Measurements from ENCODE around the gene ADGRA3.

ADGRA3 gene

GRCh38 chr4:22496165-22496813 is 19.6 kb downstream of the ADGRA3 start:
- Histone ChIP-seq H3K4me3 (ENCODE audit: low read depth in 1 of 5, low read length in 5 of 5) (no peak overlapping the region), H3K9ac (ENCODE audit: low read length in 5 of 5) (no peak overlapping the region), H3K4me1 (ENCODE audit: control insufficient read depth in 5 of 5, insufficient read depth in 5 of 5, low read length in 5 of 5) (peaks cover 0 to 10% (median 7%) of the 10 kb centered on the region in 5 donors), H3K27ac (ENCODE audit: low read depth, low read length) (no peak overlapping the region), H3K9me3 (ENCODE audit: control insufficient read depth in 5 of 5, low read length in 5 of 5) (no peaks in the 10 kb centered on the region), H3K27me3 (ENCODE audit: control insufficient read depth in 5 of 5, insufficient read depth in 4 of 5, low read length in 5 of 5) (no peaks in the 10 kb centered on the region), H3K36me3 (ENCODE audit: control insufficient read depth in 5 of 5, insufficient read depth in 5 of 5, low read length in 5 of 5) (no peaks in the 10 kb centered on the region)

- Histone ChIP-seq H3K4me3 (ENCODE audit: low read depth in 1 of 5, low read length in 5 of 5) (no peak overlapping the region), H3K9me3 (ENCODE audit: control insufficient read depth in 5 of 5, low read length in 5 of 5) (no peaks in the 10 kb centered on the region), H3K4me1 (ENCODE audit: control insufficient read depth in 5 of 5, insufficient read depth in 5 of 5, low read length in 5 of 5) (peaks cover 0 to 6% (median 3%) of the 10 kb centered on the region in 5 donors), H3K27me3 (ENCODE audit: control insufficient read depth in 5 of 5, insufficient read depth in 4 of 5, low read length in 5 of 5) (no peaks in the 10 kb centered on the region), H3K27ac (ENCODE audit: low read depth, low read length) (no peak overlapping the region), H3K9ac (ENCODE audit: low read length in 5 of 5) (no peak overlapping the region), H3K36me3 (ENCODE audit: control insufficient read depth in 5 of 5, insufficient read depth in 5 of 5, low read length in 5 of 5) (no peaks in the 10 kb centered on the region)
Observed at GRCh38 chr4:22493523-22493922, 22.3 kb downstream of the ADGRA3 start.

- Histone ChIP-seq H3K27ac (ENCODE audit: low read depth, low read length) (no peak overlapping the region), H3K4me3 (ENCODE audit: low read depth in 1 of 5, low read length in 5 of 5) (no peak overlapping the region), H3K9ac (ENCODE audit: low read length in 5 of 5) (no peak overlapping the region), H3K36me3 (ENCODE audit: control insufficient read depth in 5 of 5, insufficient read depth in 5 of 5, low read length in 5 of 5) (no peaks in the 10 kb centered on the region), H3K27me3 (ENCODE audit: control insufficient read depth in 5 of 5, insufficient read depth in 4 of 5, low read length in 5 of 5) (no peaks in the 10 kb centered on the region), H3K9me3 (ENCODE audit: control insufficient read depth in 5 of 5, low read length in 5 of 5) (no peaks in the 10 kb centered on the region), H3K4me1 (ENCODE audit: control insufficient read depth in 5 of 5, insufficient read depth in 5 of 5, low read length in 5 of 5) (peaks cover 0 to 11% (median 3%) of the 10 kb centered on the region in 5 donors)
Observed at GRCh38 chr4:22492987-22493386, 22.9 kb downstream of the ADGRA3 start.

GRCh38 chr4:22491939-22492338 is 23.9 kb downstream of the ADGRA3 start:
- Histone ChIP-seq H3K9me3 (ENCODE audit: control insufficient read depth in 5 of 5, low read length in 5 of 5) (no peaks in the 10 kb centered on the region), H3K27me3 (ENCODE audit: control insufficient read depth in 5 of 5, insufficient read depth in 4 of 5, low read length in 5 of 5) (no peaks in the 10 kb centered on the region), H3K4me1 (ENCODE audit: control insufficient read depth in 5 of 5, insufficient read depth in 5 of 5, low read length in 5 of 5) (peaks cover 0 to 11% (median 3%) of the 10 kb centered on the region in 5 donors), H3K9ac (ENCODE audit: low read length in 5 of 5) (no peak overlapping the region), H3K4me3 (ENCODE audit: low read depth in 1 of 5, low read length in 5 of 5) (no peak overlapping the region), H3K36me3 (ENCODE audit: control insufficient read depth in 5 of 5, insufficient read depth in 5 of 5, low read length in 5 of 5) (no peaks in the 10 kb centered on the region), H3K27ac (ENCODE audit: low read depth, low read length) (no peak overlapping the region)

GRCh38 chr4:22490718-22491315 is 25.0 kb downstream of the ADGRA3 start:
- Histone ChIP-seq H3K9ac (ENCODE audit: low read length in 5 of 5) (no peak overlapping the region), H3K4me3 (ENCODE audit: low read depth in 1 of 5, low read length in 5 of 5) (no peak overlapping the region), H3K27me3 (ENCODE audit: control insufficient read depth in 5 of 5, insufficient read depth in 4 of 5, low read length in 5 of 5) (no peaks in the 10 kb centered on the region), H3K36me3 (ENCODE audit: control insufficient read depth in 5 of 5, insufficient read depth in 5 of 5, low read length in 5 of 5) (no peaks in the 10 kb centered on the region), H3K27ac (ENCODE audit: low read depth, low read length) (no peak overlapping the region), H3K4me1 (ENCODE audit: control insufficient read depth in 5 of 5, insufficient read depth in 5 of 5, low read length in 5 of 5) (peaks cover 0 to 19% (median 3%) of the 10 kb centered on the region in 5 donors), H3K9me3 (ENCODE audit: control insufficient read depth in 5 of 5, low read length in 5 of 5) (no peaks in the 10 kb centered on the region)

- Histone ChIP-seq H3K4me1 (ENCODE audit: control insufficient read depth in 5 of 5, insufficient read depth in 5 of 5, low read length in 5 of 5) (peaks cover 0 to 20% (median 7%) of the 10 kb centered on the region in 5 donors), H3K9me3 (ENCODE audit: control insufficient read depth in 5 of 5, low read length in 5 of 5) (no peaks in the 10 kb centered on the region), H3K36me3 (ENCODE audit: control insufficient read depth in 5 of 5, insufficient read depth in 5 of 5, low read length in 5 of 5) (no peaks in the 10 kb centered on the region), H3K27ac (ENCODE audit: low read depth, low read length) (no peak overlapping the region), H3K4me3 (ENCODE audit: low read depth in 1 of 5, low read length in 5 of 5) (no peak overlapping the region), H3K27me3 (ENCODE audit: control insufficient read depth in 5 of 5, insufficient read depth in 4 of 5, low read length in 5 of 5) (no peaks in the 10 kb centered on the region), H3K9ac (ENCODE audit: low read length in 5 of 5) (no peak overlapping the region)
Observed at GRCh38 chr4:22488106-22488505, 27.8 kb downstream of the ADGRA3 start.

GRCh38 chr4:22487328-22487727 is 28.5 kb downstream of the ADGRA3 start:
- H3K4me1 ChIP-seq (ENCODE audit: control insufficient read depth in 5 of 5, insufficient read depth in 5 of 5, low read length in 5 of 5) = peaks cover 0 to 20% (median 7%) of the 10 kb centered on the region in 5 donors
- H3K36me3 ChIP-seq (ENCODE audit: control insufficient read depth in 5 of 5, insufficient read depth in 5 of 5, low read length in 5 of 5) = no peaks in the 10 kb centered on the region
- no peak overlapping the region for H3K27ac ChIP-seq (ENCODE audit: low read depth, low read length)
- H3K27me3 ChIP-seq (ENCODE audit: control insufficient read depth in 5 of 5, insufficient read depth in 4 of 5, low read length in 5 of 5) = no peaks in the 10 kb centered on the region
- no peak overlapping the region for H3K4me3 ChIP-seq (ENCODE audit: low read depth in 1 of 5, low read length in 5 of 5)
- no peak overlapping the region for H3K9ac ChIP-seq (ENCODE audit: low read length in 5 of 5)
- H3K9me3 ChIP-seq (ENCODE audit: control insufficient read depth in 5 of 5, low read length in 5 of 5) = no peaks in the 10 kb centered on the region

- Histone ChIP-seq H3K4me3 (ENCODE audit: low read depth in 1 of 5, low read length in 5 of 5) (no peak overlapping the region), H3K4me1 (ENCODE audit: control insufficient read depth in 5 of 5, insufficient read depth in 5 of 5, low read length in 5 of 5) (peaks cover 0 to 18% (median 7%) of the 10 kb centered on the region in 5 donors), H3K9me3 (ENCODE audit: control insufficient read depth in 5 of 5, low read length in 5 of 5) (no peaks in the 10 kb centered on the region), H3K9ac (ENCODE audit: low read length in 5 of 5) (no peak overlapping the region), H3K27ac (ENCODE audit: low read depth, low read length) (no peak overlapping the region), H3K27me3 (ENCODE audit: control insufficient read depth in 5 of 5, insufficient read depth in 4 of 5, low read length in 5 of 5) (no peaks in the 10 kb centered on the region), H3K36me3 (ENCODE audit: control insufficient read depth in 5 of 5, insufficient read depth in 5 of 5, low read length in 5 of 5) (no peaks in the 10 kb centered on the region)
Observed at GRCh38 chr4:22486276-22486675, 29.6 kb downstream of the ADGRA3 start.

GRCh38 chr4:22485737-22486136 is 30.1 kb downstream of the ADGRA3 start:
- H3K4me3 ChIP-seq (ENCODE audit: low read depth in 1 of 5, low read length in 5 of 5) = no peak overlapping the region
- peaks cover 0 to 18% (median 7%) of the 10 kb centered on the region in 5 donors for H3K4me1 ChIP-seq (ENCODE audit: control insufficient read depth in 5 of 5, insufficient read depth in 5 of 5, low read length in 5 of 5)
- no peak overlapping the region for H3K27ac ChIP-seq (ENCODE audit: low read depth, low read length)
- H3K9me3 ChIP-seq (ENCODE audit: control insufficient read depth in 5 of 5, low read length in 5 of 5) = no peaks in the 10 kb centered on the region
- H3K27me3 ChIP-seq (ENCODE audit: control insufficient read depth in 5 of 5, insufficient read depth in 4 of 5, low read length in 5 of 5) = no peaks in the 10 kb centered on the region
- no peaks in the 10 kb centered on the region for H3K36me3 ChIP-seq (ENCODE audit: control insufficient read depth in 5 of 5, insufficient read depth in 5 of 5, low read length in 5 of 5)
- no peak overlapping the region for H3K9ac ChIP-seq (ENCODE audit: low read length in 5 of 5)

GRCh38 chr4:22483551-22483981 is 32.3 kb downstream of the ADGRA3 start:
- Histone ChIP-seq H3K4me3 (ENCODE audit: low read depth in 1 of 5, low read length in 5 of 5) (no peak overlapping the region), H3K4me1 (ENCODE audit: control insufficient read depth in 5 of 5, insufficient read depth in 5 of 5, low read length in 5 of 5) (peaks cover 0 to 15% (median 4%) of the 10 kb centered on the region in 5 donors), H3K36me3 (ENCODE audit: control insufficient read depth in 5 of 5, insufficient read depth in 5 of 5, low read length in 5 of 5) (no peaks in the 10 kb centered on the region)

More at GRCh38 chr4:22483551-22483981, 32.3 kb downstream of the ADGRA3 start:
- no peaks in the 10 kb centered on the region for H3K9me3 ChIP-seq (ENCODE audit: control insufficient read depth in 5 of 5, low read length in 5 of 5)
- no peak overlapping the region for H3K27ac ChIP-seq (ENCODE audit: low read depth, low read length)
- no peak overlapping the region for H3K9ac ChIP-seq (ENCODE audit: low read length in 5 of 5)
- no peaks in the 10 kb centered on the region for H3K27me3 ChIP-seq (ENCODE audit: control insufficient read depth in 5 of 5, insufficient read depth in 4 of 5, low read length in 5 of 5)

Data from subcutaneous abdominal adipose tissue (tissue), 5 donors.